Effector CD8-positive, alpha-beta T cell (primary cell): ENCODE data around the gene ZBTB5.

Experiments
- DNase-seq: peaks from one replicate; lab custom pipeline; 2025; lab: John Stamatoyannopoulos, UW

ZBTB5 gene

GRCh38 chr9:37424204-37424685 is 41.0 kb downstream of the ZBTB5 start:
- no peak for DNase-seq

GRCh38 chr9:37423508-37423907 is 41.7 kb downstream of the ZBTB5 start:
- DNase-seq: no peak

- DNase-seq: peak; percentile 72
These were observed 42.8 kb downstream of the ZBTB5 start, which contains the start of gene GRHPR for GRCh38 chr9:37422289-37423104. TSS of gene GRHPR (plus strand) at chr9:37422696. CDS start at chr9:37422751, 55 bp downstream.

GRCh38 chr9:37421914-37422288 is 43.3 kb downstream of the ZBTB5 start:
- no peak for DNase-seq

- DNase-seq: no peak
These were observed 44.7 kb downstream of the ZBTB5 start for GRCh38 chr9:37420271-37421215.

GRCh38 chr9:37419204-37419603 is 46.0 kb downstream of the ZBTB5 start:
- no peak for DNase-seq

GRCh38 chr9:37417857-37418618 is 47.2 kb downstream of the ZBTB5 start:
- no peak for DNase-seq

- DNase-seq: no peak
These were observed 47.9 kb downstream of the ZBTB5 start for GRCh38 chr9:37417252-37417803.

- peak; percentile 55 for DNase-seq
These were observed 50.1 kb downstream of the ZBTB5 start for GRCh38 chr9:37415011-37415719.

- DNase-seq: no peak
These were observed 50.7 kb downstream of the ZBTB5 start for GRCh38 chr9:37414503-37414943.

GRCh38 chr9:37413311-37413710 is 51.9 kb downstream of the ZBTB5 start:
- DNase-seq: no peak

- no peak for DNase-seq
These were observed 52.7 kb downstream of the ZBTB5 start for GRCh38 chr9:37412431-37413151.

- no peak for DNase-seq
These were observed 54.1 kb downstream of the ZBTB5 start for GRCh38 chr9:37410969-37411785.

- no peak for DNase-seq
These were observed 54.8 kb downstream of the ZBTB5 start for GRCh38 chr9:37410354-37410861.

- DNase-seq: no peak
These were observed 56.1 kb downstream of the ZBTB5 start for GRCh38 chr9:37408933-37409710.

GRCh38 chr9:37407468-37407867 is 57.8 kb downstream of the ZBTB5 start:
- DNase-seq: no peak

- DNase-seq: no peak
These were observed 58.4 kb downstream of the ZBTB5 start for GRCh38 chr9:37406603-37407401.
